Measurements from ENCODE around the gene WARS2.

The WARS2 gene

GRCh38 chr1:119026956-119027355, 113.5 kb downstream of the WARS2 start:
- DNase-seq (ENCODE audit: low read depth in 2 of 2) = no peak

- no peak for DNase-seq (ENCODE audit: low read depth in 2 of 2)
Observed at GRCh38 chr1:119015547-119015946, 124.9 kb downstream of the WARS2 start.

- no peak for DNase-seq (ENCODE audit: low read depth in 2 of 2)
Observed at GRCh38 chr1:119012383-119012782, 128.1 kb downstream of the WARS2 start.

GRCh38 chr1:119011706-119012105, 128.7 kb downstream of the WARS2 start:
- no peak for DNase-seq (ENCODE audit: low read depth in 2 of 2)

- DNase-seq (ENCODE audit: low read depth in 2 of 2) = no peak
Observed at GRCh38 chr1:119011116-119011515, 129.3 kb downstream of the WARS2 start.

- DNase-seq (ENCODE audit: low read depth in 2 of 2) = no peak
Observed at GRCh38 chr1:119010201-119010600, 130.3 kb downstream of the WARS2 start.

GRCh38 chr1:119009312-119009655, 131.2 kb downstream of the WARS2 start:
- no peak for DNase-seq (ENCODE audit: low read depth in 2 of 2)

- DNase-seq (ENCODE audit: low read depth in 2 of 2) = no peak
Observed at GRCh38 chr1:119008483-119009311, 131.8 kb downstream of the WARS2 start.

GRCh38 chr1:119007670-119008482, 132.6 kb downstream of the WARS2 start:
- DNase-seq (ENCODE audit: low read depth in 2 of 2) = no peak

- DNase-seq (ENCODE audit: low read depth in 2 of 2) = no peak
Observed at GRCh38 chr1:119007339-119007669, 133.1 kb downstream of the WARS2 start.

- DNase-seq (ENCODE audit: low read depth in 2 of 2) = no peak
Observed at GRCh38 chr1:119006406-119007279, 133.8 kb downstream of the WARS2 start.

- DNase-seq (ENCODE audit: low read depth in 2 of 2) = no peak
Observed at GRCh38 chr1:119005724-119006405, 134.6 kb downstream of the WARS2 start.

- no peak for DNase-seq (ENCODE audit: low read depth in 2 of 2)
Observed at GRCh38 chr1:119004781-119005180, 135.7 kb downstream of the WARS2 start.

GRCh38 chr1:119004129-119004527, 136.3 kb downstream of the WARS2 start:
- DNase-seq (ENCODE audit: low read depth in 2 of 2) = no peak

- no peak for DNase-seq (ENCODE audit: low read depth in 2 of 2)
Observed at GRCh38 chr1:119003413-119004128, 136.9 kb downstream of the WARS2 start.

GRCh38 chr1:119002028-119002686, 138.3 kb downstream of the WARS2 start:
- DNase-seq (ENCODE audit: low read depth in 2 of 2) = no peak

GRCh38 chr1:119001181-119002027, 139.0 kb downstream of the WARS2 start:
- DNase-seq (ENCODE audit: low read depth in 2 of 2) = no peak

- no peak for DNase-seq (ENCODE audit: low read depth in 2 of 2)
Observed at GRCh38 chr1:119000371-119001180, 139.9 kb downstream of the WARS2 start.
